WTC11 (cell line): ENCODE measurements around the gene MYLK. TPM values are rescaled to one million over a fixed set of nuclear protein-coding genes. Genes with fewer than 3 reads are reported as not detected.

Experiments
- ATAC-seq: fragments of 200-7000 bp; cut with Tn5 transposase; 2 replicates; pipeline ENCODE4 v1.10.0; 2021; ENCODE audit warnings: mild to moderate bottlenecking, moderate library complexity
- CTCF ChIA-PET: fragments of 300-600 bp; sonication (Branson Sonifier 250); formaldehyde crosslinking; loops from one replicate; lab custom pipeline; 2021; ENCODE audit warnings: antibody characterized with exemption; lab: Charles Lee
- POLR2A ChIA-PET: fragments of 350-600 bp; sonication (Branson Sonifier 250); formaldehyde crosslinking; loops from one replicate; lab custom pipeline; 2021; ENCODE audit warnings: antibody characterized with exemption; lab: Charles Lee
- DNase-seq: peaks from one replicate; pipeline ENCODE4 v3.0.0; 2021; ENCODE audit warnings: low spot score
- H3K27ac Mint-ChIP-seq: 2 replicates; pipeline ENCODE4 v1.8.0; 2021; ENCODE audit warnings: mixed read lengths
- H3K27me3 Mint-ChIP-seq: 2 replicates; pipeline ENCODE4 v1.8.0; 2021; ENCODE audit warnings: low read depth, mild to moderate bottlenecking, moderate library complexity, mixed read lengths
- H3K36me3 Mint-ChIP-seq: 2 replicates; pipeline ENCODE4 v1.8.0; 2021; ENCODE audit warnings: mixed read lengths
- H3K4me1 Mint-ChIP-seq: 2 replicates; pipeline ENCODE4 v1.8.0; 2022; ENCODE audit warnings: mixed read lengths
- H3K4me3 Mint-ChIP-seq: 2 replicates; pipeline ENCODE4 v1.8.0; 2021; ENCODE audit warnings: mild to moderate bottlenecking, moderate library complexity, mixed read lengths
- H3K9me3 Mint-ChIP-seq: 2 replicates; pipeline ENCODE4 v1.8.0; 2021; ENCODE audit warnings: mixed read lengths
- ARID4B ChIP-seq: sonication (generic); formaldehyde crosslinking; IDR thresholded peaks from 2 replicates; pipeline ENCODE4 v1.8.0; 2023; ENCODE audit warnings: missing genetic modification reagents, mild to moderate bottlenecking, borderline replicate concordance
- ATF3 ChIP-seq: sonication (generic); formaldehyde crosslinking; conservative IDR thresholded peaks from 2 replicates; pipeline ENCODE4 v1.8.1; 2022; ENCODE audit warnings: mild to moderate bottlenecking, missing genetic modification reagents
- E2F4 ChIP-seq: sonication (generic); formaldehyde crosslinking; IDR thresholded peaks from 2 replicates; pipeline ENCODE4 v1.8.1; 2022; ENCODE audit warnings: low read depth, mild to moderate bottlenecking, moderate library complexity, missing genetic modification reagents, borderline replicate concordance
- ELF4 ChIP-seq: sonication (generic); formaldehyde crosslinking; IDR thresholded peaks from 2 replicates; pipeline ENCODE4 v1.8.1; 2022; ENCODE audit warnings: low read depth, mild to moderate bottlenecking, moderate library complexity, missing genetic modification reagents
- ESRRA ChIP-seq: sonication (generic); formaldehyde crosslinking; IDR thresholded peaks from 2 replicates; pipeline ENCODE4 v1.8.1; 2022; ENCODE audit warnings: mild to moderate bottlenecking, missing genetic modification reagents, borderline replicate concordance
- FOXP4 ChIP-seq: sonication (generic); formaldehyde crosslinking; IDR thresholded peaks from 2 replicates; pipeline ENCODE4 v1.8.0; 2022; ENCODE audit warnings: mild to moderate bottlenecking, missing genetic modification reagents
- GABPB1 ChIP-seq: sonication (generic); formaldehyde crosslinking; IDR thresholded peaks from 2 replicates; pipeline ENCODE4 v1.8.1; 2023; ENCODE audit warnings: mild to moderate bottlenecking, missing genetic modification reagents
- MLX ChIP-seq: sonication (generic); formaldehyde crosslinking; IDR thresholded peaks from 2 replicates; pipeline ENCODE4 v1.8.1; 2023; ENCODE audit warnings: mild to moderate bottlenecking, missing genetic modification reagents, moderate library complexity
- NFE2L1 ChIP-seq: sonication (generic); formaldehyde crosslinking; IDR thresholded peaks from 2 replicates; pipeline ENCODE4 v1.8.1; 2023; ENCODE audit warnings: missing genetic modification reagents
- NR1H2 ChIP-seq: sonication (generic); formaldehyde crosslinking; IDR thresholded peaks from 2 replicates; pipeline ENCODE4 v1.9.0; 2021; ENCODE audit warnings: mild to moderate bottlenecking, moderate library complexity, missing genetic modification reagents
- NR3C1 ChIP-seq: sonication (generic); formaldehyde crosslinking; conservative IDR thresholded peaks from 2 replicates; pipeline ENCODE4 v1.8.1; 2023; ENCODE audit warnings: low read depth, mild to moderate bottlenecking, missing genetic modification reagents
- PREB ChIP-seq: sonication (generic); formaldehyde crosslinking; IDR thresholded peaks from 2 replicates; pipeline ENCODE4 v1.8.1; 2022; ENCODE audit warnings: mild to moderate bottlenecking, missing genetic modification reagents, moderate library complexity, borderline replicate concordance
- RORB ChIP-seq: fragments of 250-450 bp; sonication (Bioruptor Pico); IDR thresholded peaks from 2 replicates; pipeline ENCODE4 v1.9.0; 2021; ENCODE audit warnings: mild to moderate bottlenecking
- USF1 ChIP-seq: sonication (generic); formaldehyde crosslinking; IDR thresholded peaks from 2 replicates; pipeline ENCODE4 v1.8.0; 2022; ENCODE audit warnings: mild to moderate bottlenecking, missing genetic modification reagents
- ZBTB43 ChIP-seq: sonication (generic); formaldehyde crosslinking; IDR thresholded peaks from 2 replicates; pipeline ENCODE4 v1.8.1; 2023; ENCODE audit warnings: mild to moderate bottlenecking, missing genetic modification reagents
- ZNF263 ChIP-seq: sonication (generic); formaldehyde crosslinking; IDR thresholded peaks from 2 replicates; pipeline ENCODE4 v1.8.1; 2022; ENCODE audit warnings: low read depth, mild to moderate bottlenecking, moderate library complexity, missing genetic modification reagents
- ZNF423 ChIP-seq: fragments of 250-450 bp; sonication (Bioruptor Pico); IDR thresholded peaks from 2 replicates; pipeline ENCODE4 v2.1.2; 2022; ENCODE audit warnings: mild to moderate bottlenecking, moderate library complexity
- total RNA-seq: library from RNA; stranded (reverse); gene quantifications from 3 replicates; pipeline ENCODE4 v1.2.3, GENCODE V29; 2021

Gene MYLK
- total RNA-seq, 1 experiment from 2014 or later, result 10.4 TPM

- TF ChIP-seq ZBTB43, result no peak
- no peak for TF ChIP-seq FOXP4 (CRISPR knock-in tag)
These were observed 194.3 kb downstream of the MYLK start (continued) for GRCh38 chr3:123689831-123690230.

GRCh38 chr3:123688241-123688747 is 195.8 kb downstream of the MYLK start:
- no peak for ATAC-seq
- TF ChIP-seq ZNF263 (CRISPR knock-in tag) (no peak), ZNF423 (CRISPR knock-in tag) (no peak), ESRRA (CRISPR knock-in tag) (no peak), NR3C1 (CRISPR knock-in tag) (no peak), MLX (CRISPR knock-in tag) (no peak), ATF3 (CRISPR knock-in tag) (no peak), ELF4 (CRISPR knock-in tag) (no peak), USF1 (no peak), NFE2L1 (CRISPR knock-in tag) (no peak), NR1H2 (CRISPR knock-in tag) (no peak), RORB (CRISPR knock-in tag) (no peak), GABPB1 (no peak)
- Mint-ChIP-seq H3K27ac (no peak overlapping the region), H3K4me3 (no peak overlapping the region), H3K36me3 (no peaks in the 10 kb centered on the region), H3K27me3 (no peaks in the 10 kb centered on the region), H3K4me1 (peaks cover 8% of the 10 kb centered on the region), H3K9me3 (no peaks in the 10 kb centered on the region)
- ChIA-PET POLR2A (interaction anchor here (0.7 kb wide), 1 partner anchor 400 kb away, joined by 3 read pairs; no protein-coding TSS in a partner anchor), CTCF (interaction anchor here (1.2 to 1.3 kb wide), 2 partner anchors 36 to 46 kb away, joined by 3 read pairs; no protein-coding TSS in a partner anchor)
- no peak for DNase-seq

- H3K36me3 Mint-ChIP-seq, result no peaks in the 10 kb centered on the region
- H3K27ac Mint-ChIP-seq, result no peak overlapping the region
- H3K9me3 Mint-ChIP-seq, result no peaks in the 10 kb centered on the region
- ATAC-seq, result no peak
- no peak for DNase-seq
- H3K4me1 Mint-ChIP-seq, result peaks cover 6% of the 10 kb centered on the region
- ChIA-PET POLR2A (no interaction called here), CTCF (interaction anchor here (1.2 to 2.2 kb wide), 5 partner anchors 27 to 45 kb away, joined by 3 to 6 read pairs (median 3); no protein-coding TSS in a partner anchor)
- H3K27me3 Mint-ChIP-seq, result no peaks in the 10 kb centered on the region
- TF ChIP-seq E2F4 (CRISPR knock-in tag), result no peak
- no peak for TF ChIP-seq ELF4 (CRISPR knock-in tag)
- no peak for TF ChIP-seq ARID4B
- no peak for TF ChIP-seq PREB
- no peak overlapping the region for H3K4me3 Mint-ChIP-seq
These were observed 196.8 kb downstream of the MYLK start for GRCh38 chr3:123687286-123687685.
